Muscle layer of duodenum (tissue), 2 donors: ENCODE results near the gene VWA8.

Source experiments
- H3K27ac ChIP-seq: one replicate; pipeline ENCODE4 v1.7.0; 2013; ENCODE audit warnings: mild to moderate bottlenecking, low read length
- H3K27me3 ChIP-seq: one replicate; pipeline ENCODE4 v1.7.0; 2013; ENCODE audit warnings: low read depth, mild to moderate bottlenecking, control low read depth, low read length
- H3K36me3 ChIP-seq, 2 donors: one replicate each; pipeline ENCODE4 v1.7.0; 2013; ENCODE audit warnings: low read length in 2 of 2, control low read depth in 1 of 2, mild to moderate bottlenecking in 1 of 2; ENCODE audit not compliant: insufficient read depth in 2 of 2, control insufficient read depth in 1 of 2
- H3K4me1 ChIP-seq, 2 donors: one replicate each; pipeline ENCODE4 v1.7.0; 2013; ENCODE audit warnings: low read length in 2 of 2, mild to moderate bottlenecking in 2 of 2, control low read depth in 1 of 2, moderate library complexity in 1 of 2; ENCODE audit not compliant: insufficient read depth in 2 of 2, control insufficient read depth in 1 of 2
- H3K4me3 ChIP-seq, 2 donors: one replicate each; pipeline ENCODE4 v1.7.0; 2013; ENCODE audit warnings: low read length in 2 of 2, low read depth in 1 of 2, mild to moderate bottlenecking in 1 of 2
- H3K9me3 ChIP-seq, 2 donors: one replicate each; pipeline ENCODE4 v1.7.0; 2013; ENCODE audit warnings: low read length in 2 of 2, control low read depth in 1 of 2, mild to moderate bottlenecking in 1 of 2; ENCODE audit not compliant: control insufficient read depth in 1 of 2
- donor health status: healthy.

The VWA8 gene

DNA sequence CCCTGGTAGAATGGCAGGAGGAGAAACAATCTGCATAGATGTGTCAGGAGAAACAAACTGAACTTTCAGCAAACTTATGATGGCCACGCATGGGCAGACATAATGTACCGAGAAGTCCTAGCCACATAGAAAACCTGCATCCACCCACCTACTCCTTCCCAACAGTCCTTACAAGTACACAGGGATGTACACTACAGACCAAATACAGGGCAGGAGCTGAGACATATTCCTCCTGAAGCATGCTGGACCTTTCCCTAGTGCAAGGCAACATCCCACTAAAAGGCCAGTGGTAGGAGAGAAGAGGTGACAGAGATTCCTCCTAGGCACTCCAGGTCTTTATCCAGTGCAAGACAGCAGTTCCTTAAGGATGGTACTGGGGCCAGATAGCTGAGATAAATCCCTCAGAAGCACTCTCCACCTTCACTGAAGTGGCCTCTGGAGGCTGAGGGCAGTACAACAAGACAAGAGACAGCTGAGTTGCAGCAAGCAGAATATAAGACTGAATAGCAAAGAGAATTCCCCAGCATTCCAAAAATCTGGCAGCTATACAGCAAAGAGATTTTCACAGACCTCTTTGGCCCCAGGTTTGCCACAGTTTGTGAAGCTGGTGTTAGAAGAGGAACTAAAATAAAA, 18.3 kb downstream of the VWA8 start:
- Histone ChIP-seq H3K4me1 (no peaks in the 10 kb centered on the region), H3K27me3 (no peaks in the 10 kb centered on the region), H3K27ac (no peak overlapping the region), H3K36me3 (peaks cover 3 to 17% of the 10 kb centered on the region in 2 donors), H3K4me3 (no peak overlapping the region), H3K9me3 (peaks cover 4 to 9% of the 10 kb centered on the region in 2 donors)

- H3K9me3 ChIP-seq = peaks cover 3 to 4% of the 10 kb centered on the region in 2 donors
- H3K27ac ChIP-seq = no peak overlapping the region
- no peaks in the 10 kb centered on the region for H3K4me1 ChIP-seq
- H3K36me3 ChIP-seq = peaks cover 3% of the 10 kb centered on the region in 2 donors
- no peak overlapping the region for H3K4me3 ChIP-seq
- H3K27me3 ChIP-seq = no peaks in the 10 kb centered on the region
These were observed 19.7 kb downstream of the VWA8 start for GRCh38 chr13:41941174-41941573.

GRCh38 chr13:41939398-41939797, 21.5 kb downstream of the VWA8 start:
- Histone ChIP-seq H3K27me3 (no peaks in the 10 kb centered on the region), H3K4me1 (no peaks in the 10 kb centered on the region), H3K9me3 (no peaks in the 10 kb centered on the region), H3K36me3 (peaks cover 0 to 3% of the 10 kb centered on the region in 2 donors), H3K27ac (no peak overlapping the region), H3K4me3 (no peak overlapping the region)

- Histone ChIP-seq H3K4me3 (no peak overlapping the region), H3K27ac (no peak overlapping the region), H3K27me3 (no peaks in the 10 kb centered on the region), H3K4me1 (no peaks in the 10 kb centered on the region), H3K9me3 (no peaks in the 10 kb centered on the region), H3K36me3 (peaks cover 0 to 3% of the 10 kb centered on the region in 2 donors)
These were observed 22.0 kb downstream of the VWA8 start for GRCh38 chr13:41938918-41939317.

DNA sequence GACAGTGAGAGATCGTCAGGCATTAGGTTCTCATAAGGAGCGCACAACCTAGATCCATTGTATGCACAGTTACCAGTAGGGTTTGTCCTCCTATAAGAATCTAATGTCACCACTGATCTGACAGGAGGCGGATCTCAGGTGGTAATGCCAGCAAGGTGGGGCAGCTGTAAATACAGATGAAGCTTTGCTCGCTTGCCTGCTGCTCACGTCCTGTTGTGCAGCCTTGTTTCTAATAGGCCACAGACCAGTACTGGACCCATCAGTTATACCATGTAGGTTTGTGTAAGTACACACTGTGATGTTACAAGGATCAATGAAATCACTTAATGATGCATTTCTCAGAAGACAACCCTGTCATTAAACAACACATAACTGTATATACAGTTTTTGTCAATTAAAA, 23.5 kb downstream of the VWA8 start:
- Histone ChIP-seq H3K36me3 (peaks cover 0 to 2% of the 10 kb centered on the region in 2 donors), H3K4me3 (no peak overlapping the region), H3K9me3 (no peaks in the 10 kb centered on the region), H3K27ac (no peak overlapping the region), H3K27me3 (no peaks in the 10 kb centered on the region), H3K4me1 (no peaks in the 10 kb centered on the region)

DNA sequence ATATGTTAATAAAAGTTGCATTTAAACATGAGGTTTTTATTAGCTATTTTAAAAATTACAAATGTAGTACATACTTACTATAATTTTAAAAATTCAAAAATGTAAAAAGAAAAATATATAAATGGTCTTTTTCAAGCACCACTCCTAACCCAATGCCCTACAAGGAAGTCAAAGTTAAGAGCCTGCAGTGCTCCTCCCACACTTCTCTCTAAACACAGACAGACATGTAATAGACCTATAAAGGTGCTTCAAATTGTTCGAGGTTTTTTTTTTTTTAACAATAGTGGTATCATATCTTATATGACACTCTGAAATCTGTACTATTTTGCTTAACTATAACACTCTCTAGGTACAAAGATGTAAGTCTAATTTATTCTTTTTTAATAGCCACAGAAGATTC, 25.4 kb downstream of the VWA8 start:
- H3K4me1 ChIP-seq = no peaks in the 10 kb centered on the region
- no peaks in the 10 kb centered on the region for H3K9me3 ChIP-seq
- no peaks in the 10 kb centered on the region for H3K36me3 ChIP-seq
- H3K4me3 ChIP-seq = no peak overlapping the region
- no peaks in the 10 kb centered on the region for H3K27me3 ChIP-seq
- H3K27ac ChIP-seq = no peak overlapping the region

- Histone ChIP-seq H3K36me3 (no peaks in the 10 kb centered on the region), H3K27ac (no peak overlapping the region), H3K4me3 (no peak overlapping the region), H3K9me3 (no peaks in the 10 kb centered on the region), H3K4me1 (no peaks in the 10 kb centered on the region), H3K27me3 (no peaks in the 10 kb centered on the region)
These were observed 25.9 kb downstream of the VWA8 start for GRCh38 chr13:41934994-41935393.

- Histone ChIP-seq H3K4me1 (no peaks in the 10 kb centered on the region), H3K36me3 (no peaks in the 10 kb centered on the region), H3K4me3 (no peak overlapping the region), H3K9me3 (no peaks in the 10 kb centered on the region), H3K27ac (no peak overlapping the region), H3K27me3 (no peaks in the 10 kb centered on the region)
These were observed 26.8 kb downstream of the VWA8 start for GRCh38 chr13:41934120-41934519.

- H3K4me1 ChIP-seq = no peaks in the 10 kb centered on the region
- no peaks in the 10 kb centered on the region for H3K36me3 ChIP-seq
- no peaks in the 10 kb centered on the region for H3K27me3 ChIP-seq
- H3K9me3 ChIP-seq = no peaks in the 10 kb centered on the region
- no peak overlapping the region for H3K27ac ChIP-seq
- no peak overlapping the region for H3K4me3 ChIP-seq
These were observed 29.6 kb downstream of the VWA8 start for GRCh38 chr13:41931337-41931736.

GRCh38 chr13:41930154-41930553, 30.8 kb downstream of the VWA8 start:
- peaks cover 0 to 5% of the 10 kb centered on the region in 2 donors for H3K9me3 ChIP-seq
- no peaks in the 10 kb centered on the region for H3K27me3 ChIP-seq

GRCh38 chr13:41928323-41928722, 32.6 kb downstream of the VWA8 start:
- H3K36me3 ChIP-seq = peaks cover 4 to 16% of the 10 kb centered on the region in 2 donors
- no peaks in the 10 kb centered on the region for H3K4me1 ChIP-seq
- H3K27me3 ChIP-seq = no peaks in the 10 kb centered on the region
- H3K4me3 ChIP-seq = peak overlapping the region; percentile 17 to 33
- no peak overlapping the region for H3K27ac ChIP-seq
- peaks cover 9 to 19% of the 10 kb centered on the region in 2 donors for H3K9me3 ChIP-seq

More at GRCh38 chr13:41930154-41930553, 30.8 kb downstream of the VWA8 start:
- Histone ChIP-seq H3K27ac (no peak overlapping the region), H3K36me3 (peaks cover 4 to 6% of the 10 kb centered on the region in 2 donors), H3K4me1 (no peaks in the 10 kb centered on the region), H3K4me3 (no peak overlapping the region)

DNA sequence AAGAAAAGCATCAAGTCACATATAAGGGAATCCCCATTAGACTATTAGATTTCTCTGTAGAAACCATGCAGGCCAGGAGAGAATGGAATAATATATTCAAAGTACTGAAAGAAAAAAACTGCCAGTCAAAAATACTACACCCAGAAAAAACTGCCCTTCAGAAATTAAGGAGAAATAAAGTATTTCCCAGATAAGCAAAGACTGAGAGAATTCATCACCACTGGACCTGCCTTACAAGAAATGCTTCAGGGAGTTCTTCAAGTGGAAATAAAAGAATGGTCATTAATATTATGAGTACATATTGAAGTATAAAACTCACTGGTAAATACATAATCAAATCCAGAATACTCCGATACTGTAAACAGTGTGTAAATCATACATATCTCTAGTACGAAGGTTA, 35.9 kb downstream of the VWA8 start:
- no peak overlapping the region for H3K4me3 ChIP-seq
- H3K4me1 ChIP-seq = no peaks in the 10 kb centered on the region
- H3K36me3 ChIP-seq = peaks cover 4 to 16% of the 10 kb centered on the region in 2 donors
- no peak overlapping the region for H3K27ac ChIP-seq
- no peaks in the 10 kb centered on the region for H3K27me3 ChIP-seq
- peaks cover 9 to 19% of the 10 kb centered on the region in 2 donors for H3K9me3 ChIP-seq
